Uterus (tissue), 4 donors: Measurements from ENCODE around the gene HSPB6. TPM values are rescaled to one million over a fixed set of nuclear protein-coding genes. Genes with fewer than 3 reads are reported as not detected.

Experiments
- DNase-seq, 2 donors: peaks; one replicate each; pipeline ENCODE4 v3.0.0-alpha.2; 2019 to 2020
- H3K27ac ChIP-seq, 2 donors: fragments of 200-600 bp; sonication (generic); 1 replicate in 1 of 2; 2 replicates in 1 of 2; pipeline ENCODE4 v1.5.1; 2016 to 2018
- H3K27me3 ChIP-seq, 2 donors: fragments of 200-600 bp; sonication (generic); one replicate each; pipeline ENCODE4 v1.5.1; 2018 to 2019; ENCODE audit warnings: control low read depth in 1 of 2
- H3K36me3 ChIP-seq, 2 donors: fragments of 200-600 bp; sonication (generic); one replicate each; pipeline ENCODE4 v1.5.1; 2019; ENCODE audit warnings: control low read depth in 1 of 2
- H3K4me1 ChIP-seq, 2 donors: fragments of 200-600 bp; sonication (generic); one replicate each; pipeline ENCODE4 v1.5.1; 2018 to 2019; ENCODE audit warnings: control low read depth in 1 of 2
- H3K4me3 ChIP-seq, 2 donors: fragments of 200-600 bp; sonication (generic); 1 replicate in 1 of 2; 2 replicates in 1 of 2; pipeline ENCODE4 v1.5.1; 2018 to 2019; ENCODE audit warnings: mild to moderate bottlenecking in 1 of 2
- H3K9me3 ChIP-seq, 2 donors: fragments of 200-600 bp; sonication (generic); one replicate each; pipeline ENCODE4 v1.5.1; 2019; ENCODE audit warnings: control low read depth in 1 of 2
- CTCF ChIP-seq, 4 experiments: fragments of 200-600 bp in 2 of 4; fragments of 450-650 bp in 2 of 4; sonication (generic) in 2 of 4; IDR thresholded peaks; one replicate each; pipeline ENCODE4 v1.5.1; 2016 to 2019; ENCODE audit warnings: antibody characterized with exemption in 4 of 4, mild to moderate bottlenecking in 2 of 4, moderate library complexity in 1 of 4
- POLR2A ChIP-seq, 2 donors: fragments of 450-650 bp; IDR thresholded peaks; one replicate each; pipeline ENCODE4 v1.6.1; 2016; ENCODE audit warnings: antibody characterized with exemption in 2 of 2, mild to moderate bottlenecking in 1 of 2, moderate library complexity in 1 of 2
- intact Hi-C: fragments of 100-400 bp; cut with DNase I; formaldehyde crosslinking; loops from one replicate; pipeline ENCODE4 v1.15.1; 2023; ENCODE audit warnings: low total_unique reads
- total RNA-seq, 4 donors: library from RNA; depleted of rRNA in 3 of 4; stranded (reverse); fragments of >200 nt in 3 of 4; gene quantifications; one replicate each; pipeline versions ENCODE4 v1.1.0 to v1.2.4, GENCODE V29; 2014 to 2023
- donor health status: DM: yes; HTN: yes; CAD: no.

Gene HSPB6
- total RNA-seq, 4 donors from 2014 or later: 24.5 to 217 (median 134) TPM

DNA sequence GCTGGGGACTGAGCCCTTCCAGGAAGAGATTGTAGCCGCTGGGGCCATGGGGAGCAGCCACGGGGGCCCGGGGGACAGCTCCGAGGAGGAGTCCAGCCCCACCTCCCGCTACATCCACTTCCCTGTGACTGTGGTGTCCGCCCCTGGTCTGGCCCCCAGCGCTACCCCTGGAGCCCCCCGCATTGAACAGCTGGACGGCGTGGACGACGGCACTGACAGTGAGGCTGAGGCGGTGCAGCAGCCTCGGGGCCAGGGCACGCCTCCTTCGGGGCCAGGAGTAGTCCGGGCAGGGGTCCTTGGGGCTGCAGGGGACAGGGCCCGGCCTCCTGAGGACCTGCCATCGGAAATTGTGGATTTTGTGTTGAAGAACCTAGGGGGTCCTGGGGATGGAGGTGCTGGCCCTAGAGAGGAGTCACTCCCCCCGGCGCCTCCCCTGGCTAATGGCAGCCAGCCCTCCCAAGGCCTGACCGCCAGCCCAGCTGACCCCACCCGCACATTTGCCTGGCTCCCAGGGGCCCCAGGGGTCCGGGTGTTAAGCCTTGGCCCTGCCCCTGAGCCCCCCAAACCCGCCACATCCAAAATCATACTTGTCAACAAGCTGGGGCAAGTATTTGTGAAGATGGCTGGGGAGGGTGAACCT is 24.2 kb downstream of the HSPB6 start:
- peak in 1 of 2 donors; percentile 18 for DNase-seq
- no peak overlapping the region for H3K4me3 ChIP-seq
- no peaks in the 10 kb centered on the region for H3K9me3 ChIP-seq
- TF ChIP-seq POLR2A (IDR thresholded peaks at IDR 0.05): no peak
- TF ChIP-seq CTCF (IDR thresholded peaks at IDR 0.05): no peak
- H3K4me1 ChIP-seq: no peaks in the 10 kb centered on the region
- no peak overlapping the region for H3K27ac ChIP-seq
- no peaks in the 10 kb centered on the region for H3K27me3 ChIP-seq
- intact Hi-C loops: no loop called here
- no peaks in the 10 kb centered on the region for H3K36me3 ChIP-seq

GRCh38 chr19:35731779-35732405 is 24.9 kb downstream of the HSPB6 start:
- H3K36me3 ChIP-seq: no peaks in the 10 kb centered on the region
- DNase-seq: peak in 1 of 2 donors; percentile 20
- TF ChIP-seq POLR2A (IDR thresholded peaks at IDR 0.05): no peak
- TF ChIP-seq CTCF (IDR thresholded peaks at IDR 0.05): no peak

DNA sequence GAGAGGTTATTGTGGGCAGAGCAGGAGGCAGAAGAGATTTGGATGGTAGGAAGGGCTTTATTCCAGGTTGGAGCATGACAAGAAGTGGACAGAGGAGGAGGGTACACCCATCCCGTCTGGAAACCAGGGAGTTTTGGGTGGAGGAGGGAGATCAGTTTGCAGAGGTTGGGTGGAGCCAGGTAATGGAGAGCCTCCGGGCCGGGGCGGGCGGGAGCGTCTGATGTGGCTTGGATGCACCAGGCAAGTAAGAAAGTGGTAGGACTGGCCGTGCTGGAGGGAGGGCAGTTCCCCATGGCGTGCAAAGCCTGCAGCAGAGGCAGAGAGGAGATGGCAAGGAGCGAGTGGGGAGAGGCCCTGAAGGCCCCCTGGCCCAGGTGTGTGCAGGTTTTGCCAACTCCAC is 25.5 kb downstream of the HSPB6 start:
- intact Hi-C loops: no loop called here
- TF ChIP-seq POLR2A (IDR thresholded peaks at IDR 0.05) (no peak), CTCF (IDR thresholded peaks at IDR 0.05) (no peak)
- H3K4me1 ChIP-seq: no peaks in the 10 kb centered on the region
- no peaks in the 10 kb centered on the region for H3K27me3 ChIP-seq
- H3K4me3 ChIP-seq: no peak overlapping the region
- H3K36me3 ChIP-seq: no peaks in the 10 kb centered on the region
- H3K27ac ChIP-seq: no peak overlapping the region
- H3K9me3 ChIP-seq: no peaks in the 10 kb centered on the region
- no peak for DNase-seq

More at GRCh38 chr19:35731779-35732405, 24.9 kb downstream of the HSPB6 start:
- no peak overlapping the region for H3K27ac ChIP-seq
- no peaks in the 10 kb centered on the region for H3K4me1 ChIP-seq
- intact Hi-C loops: no loop called here
- H3K9me3 ChIP-seq: no peaks in the 10 kb centered on the region
- no peaks in the 10 kb centered on the region for H3K27me3 ChIP-seq
- H3K4me3 ChIP-seq: no peak overlapping the region

- H3K9me3 ChIP-seq: no peaks in the 10 kb centered on the region
- no peaks in the 10 kb centered on the region for H3K36me3 ChIP-seq
- no peaks in the 10 kb centered on the region for H3K4me1 ChIP-seq
- H3K27ac ChIP-seq: no peak overlapping the region
- intact Hi-C loops: no loop called here
- no peak overlapping the region for H3K4me3 ChIP-seq
- H3K27me3 ChIP-seq: no peaks in the 10 kb centered on the region
- TF ChIP-seq POLR2A (IDR thresholded peaks at IDR 0.05): no peak
- no peak for TF ChIP-seq CTCF (IDR thresholded peaks at IDR 0.05)
- DNase-seq: no peak
Observed at GRCh38 chr19:35730326-35730725, 26.5 kb downstream of the HSPB6 start.

DNA sequence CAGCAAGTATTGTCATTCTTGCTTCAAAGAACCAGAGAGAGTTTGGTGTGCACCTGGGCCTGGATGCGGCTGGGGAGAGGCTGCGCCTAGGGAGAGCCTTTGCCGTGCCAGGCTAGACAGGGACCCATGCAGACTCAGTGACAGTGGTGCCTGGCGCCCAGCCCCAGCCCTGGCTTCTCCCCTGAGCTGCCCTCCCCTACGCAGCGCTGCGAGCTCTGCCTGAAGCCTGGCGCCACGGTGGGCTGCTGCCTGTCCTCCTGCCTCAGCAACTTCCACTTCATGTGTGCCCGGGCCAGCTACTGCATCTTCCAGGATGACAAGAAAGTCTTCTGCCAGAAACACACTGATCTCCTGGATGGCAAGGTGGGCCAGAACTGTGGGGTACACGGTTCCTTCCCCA is 27.1 kb downstream of the HSPB6 start:
- no peaks in the 10 kb centered on the region for H3K27me3 ChIP-seq
- intact Hi-C loops: no loop called here
- no peaks in the 10 kb centered on the region for H3K36me3 ChIP-seq
- no peaks in the 10 kb centered on the region for H3K4me1 ChIP-seq
- DNase-seq: no peak
- H3K4me3 ChIP-seq: no peak overlapping the region
- no peak for TF ChIP-seq CTCF (IDR thresholded peaks at IDR 0.05)
- TF ChIP-seq POLR2A (IDR thresholded peaks at IDR 0.05): no peak
- no peak overlapping the region for H3K27ac ChIP-seq
- H3K9me3 ChIP-seq: no peaks in the 10 kb centered on the region
